ENCODE results near the gene SHD.

Gene SHD

DNA sequence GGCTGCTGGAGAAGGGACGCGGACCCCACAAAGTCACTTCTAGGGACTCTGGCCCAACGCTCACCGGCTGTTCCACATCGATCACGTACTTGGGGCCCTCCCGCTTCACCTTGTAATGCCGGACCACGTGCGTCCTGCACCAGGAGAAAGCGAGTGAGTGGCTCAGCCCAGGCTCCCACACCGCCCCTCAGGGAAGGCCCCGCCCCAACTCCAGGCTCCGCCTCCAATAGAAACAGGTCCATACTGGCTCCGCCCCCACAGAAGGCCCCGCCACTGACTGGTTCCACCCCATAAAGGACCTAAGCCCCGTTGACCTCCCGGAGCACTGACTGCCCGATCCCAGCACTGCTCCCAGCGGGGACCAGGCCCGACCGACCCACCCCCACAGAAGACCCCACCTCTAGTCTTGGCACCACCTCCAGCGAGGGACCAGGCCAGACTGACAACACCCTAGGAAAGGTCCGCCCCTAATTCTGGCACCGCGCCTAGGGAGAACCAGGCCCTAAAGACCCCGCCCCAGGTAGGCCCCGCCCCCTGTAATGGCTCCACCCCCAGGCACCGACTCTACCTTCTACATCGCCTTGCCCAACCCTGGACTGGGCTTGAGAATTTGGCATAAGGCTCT, 48.3 kb downstream of the SHD start:
- peak; percentile 91 for DNase-seq

DNA sequence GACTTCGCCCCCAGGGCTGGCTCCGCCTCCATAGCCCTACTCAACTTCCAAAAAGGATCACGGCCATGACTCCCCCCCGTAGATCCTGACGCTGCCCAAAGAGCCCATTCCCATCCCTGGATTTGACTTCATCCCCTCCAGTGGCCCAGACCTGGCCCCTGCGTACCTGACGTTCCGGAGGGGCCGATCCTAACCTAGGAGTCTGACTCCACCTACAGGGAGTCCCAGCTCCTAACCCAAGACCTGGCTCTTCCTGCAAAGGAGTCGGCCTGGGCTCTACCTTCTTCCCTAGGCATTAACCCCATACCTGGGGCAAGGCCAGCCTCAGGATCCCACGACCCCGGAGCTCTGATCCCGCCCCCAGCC, 48.8 kb downstream of the SHD start:
- no peak for DNase-seq

DNA sequence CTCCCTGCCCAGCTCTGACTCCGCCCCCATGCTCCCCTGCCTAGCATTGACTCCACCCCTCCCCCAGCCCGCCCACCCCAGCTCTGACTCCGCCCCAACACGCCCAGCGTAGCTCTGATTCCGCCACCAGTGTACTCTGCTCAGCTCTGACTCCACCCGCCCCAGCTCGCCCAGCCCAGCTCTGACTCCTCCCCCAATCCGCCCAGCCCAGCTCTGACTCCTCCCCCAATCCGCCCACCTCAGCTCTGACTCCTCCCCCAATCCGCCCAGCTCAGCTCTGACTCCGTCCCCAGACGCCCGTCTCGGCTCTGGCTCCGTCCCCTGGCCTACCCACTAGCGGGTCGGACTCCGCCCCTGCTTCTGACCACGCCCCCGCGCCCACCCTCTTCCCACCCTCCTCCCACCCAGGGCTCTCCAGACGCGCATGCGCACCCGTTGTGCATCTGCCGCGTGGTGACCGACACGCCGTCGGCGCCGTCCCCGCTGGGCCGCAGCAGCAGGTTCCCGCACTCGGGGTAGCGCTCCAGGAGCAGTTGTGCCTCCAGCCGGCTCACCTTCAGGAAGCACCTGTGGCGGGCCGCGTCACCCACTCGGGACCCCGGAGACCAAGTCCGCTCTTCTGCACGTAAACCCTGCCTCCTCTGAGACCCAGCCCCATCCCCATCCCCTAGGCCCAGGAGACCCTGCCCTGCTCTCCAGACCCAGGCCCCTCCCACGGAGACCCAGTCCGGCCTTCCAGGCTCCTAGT, 49.4 kb downstream of the SHD start:
- DNase-seq = peak; percentile 96 to 98

- DNase-seq = peak; percentile 73 to 75
Observed at GRCh38 chr19:4328991-4329681, 50.1 kb downstream of the SHD start.

DNA sequence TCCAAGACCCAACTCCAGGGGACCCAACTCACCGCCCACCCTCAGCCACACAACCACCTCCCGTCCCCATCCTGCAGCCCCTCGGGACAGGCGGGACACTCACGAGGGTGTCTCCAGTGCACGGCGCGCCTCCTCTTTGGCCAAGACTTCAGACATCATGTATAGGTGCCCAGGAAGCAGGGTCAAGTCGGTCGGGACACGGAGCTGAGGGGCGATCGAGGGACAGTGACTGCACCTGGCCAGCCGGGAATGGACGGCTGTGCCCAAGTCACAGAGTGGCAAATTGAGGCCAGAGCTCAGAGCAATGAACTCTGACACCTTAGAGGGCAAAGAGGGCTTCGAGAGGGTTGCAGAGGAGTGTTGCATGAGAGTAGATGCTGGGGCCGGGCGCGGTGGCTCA, 50.8 kb downstream of the SHD start:
- no peak for DNase-seq

DNA sequence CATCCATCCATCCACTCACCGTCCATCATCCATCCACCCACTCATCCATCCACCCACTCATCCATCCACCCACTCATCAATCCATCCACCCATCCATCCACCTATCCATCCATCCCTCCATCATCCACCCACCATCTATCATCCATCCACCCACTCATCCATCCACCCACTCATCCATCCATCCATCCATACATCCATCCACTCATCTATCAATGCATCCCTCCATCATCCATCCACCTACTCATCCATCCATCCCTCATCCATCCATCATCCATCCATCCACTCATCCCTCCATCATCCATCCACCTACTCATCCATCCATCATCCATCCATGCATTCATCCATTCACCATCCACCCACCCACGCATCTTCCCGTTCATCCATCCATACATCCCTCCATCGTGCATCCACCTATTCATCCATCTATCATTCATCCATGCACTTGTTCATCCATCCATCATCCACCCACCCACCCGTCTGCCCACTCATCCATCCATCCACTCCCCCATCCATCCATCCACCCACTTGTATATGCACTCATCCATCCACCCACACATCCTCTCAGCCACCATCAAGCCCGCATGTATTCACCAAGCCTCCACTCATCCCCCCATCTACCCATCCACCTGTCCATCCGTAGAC, 56.0 kb downstream of the SHD start:
- no peak for DNase-seq

DNA sequence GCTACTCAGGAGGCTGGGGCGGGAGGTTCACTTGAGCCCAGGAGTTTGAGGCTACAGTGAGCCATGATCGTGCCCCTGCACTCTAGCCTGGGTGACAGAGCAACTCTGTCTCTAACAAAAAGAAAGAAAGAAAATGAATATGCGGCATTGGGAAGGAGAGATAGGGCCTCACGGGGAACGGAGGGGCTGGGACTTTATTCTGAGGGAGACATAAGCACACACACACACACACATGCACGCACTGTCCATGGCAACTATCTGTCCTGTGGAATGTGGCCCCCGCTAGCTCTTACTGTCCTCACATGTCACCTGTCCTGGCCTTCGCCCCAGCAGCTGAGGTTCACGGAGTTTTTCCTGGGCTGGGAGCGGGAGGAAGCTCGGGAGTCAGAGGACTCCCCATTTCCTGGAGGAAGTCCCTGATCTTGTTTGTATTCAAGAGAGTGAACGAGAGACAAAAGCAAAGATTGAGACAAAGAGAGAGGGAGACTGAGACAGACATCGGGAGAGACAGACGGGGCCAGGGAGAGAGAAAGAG, 58.9 kb downstream of the SHD start:
- peak; percentile 41 to 46 for DNase-seq

- DNase-seq = peak; percentile 52 to 53
Observed at GRCh38 chr19:4338441-4339355, 59.6 kb downstream of the SHD start, which contains the start of gene STAP2. TSS of gene STAP2 (minus strand) at chr19:4338827. CDS start at chr19:4338753, 74 bp downstream.
